Measurements from ENCODE around the gene OS9. TPM values are rescaled to one million over a fixed set of nuclear protein-coding genes. Genes with fewer than 3 reads are reported as not detected.

OS9 gene
- total and polyA plus RNA-seq, 2 of the 4 experiments (the other 2 are of a cell fraction): 159 to 272 TPM

DNA sequence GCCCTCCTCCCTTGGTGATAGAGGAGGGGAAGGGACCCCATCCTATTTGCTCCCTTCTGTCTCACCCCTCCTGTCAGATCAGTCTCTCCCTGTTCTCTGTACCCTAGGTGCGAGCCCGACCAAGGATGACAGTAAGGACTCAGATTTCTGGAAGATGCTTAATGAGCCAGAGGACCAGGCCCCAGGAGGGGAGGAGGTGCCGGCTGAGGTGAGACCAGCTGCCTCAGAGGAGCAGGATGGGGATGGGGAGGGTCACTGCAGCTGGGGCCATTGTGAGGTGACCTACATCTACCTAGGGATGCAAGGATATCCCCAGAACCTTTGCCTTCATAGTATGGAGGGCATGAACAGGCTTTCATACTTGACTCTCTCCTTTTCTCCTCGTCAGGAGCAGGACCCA lies 22.4 kb downstream of the OS9 start:
- no peak overlapping the region for H3K56ac ChIP-seq (ENCODE audit: extremely low read depth, insufficient read depth, low read length)
- no peak overlapping the region for H3K27ac ChIP-seq (ENCODE audit: insufficient read depth, low read length)
- no peak overlapping the region for H3K23ac ChIP-seq (ENCODE audit: low read depth, low read length)
- POLR2A ChIA-PET (ENCODE audit: unreplicated experiment): no interaction called here
- ATAC-seq (ENCODE audit: low read depth) (no peak), DNase-seq (no peak)
- 0 out of 2 replicates have a peak, but pooled peaks cover 3% of the 10 kb centered on the region for H3K9me1 ChIP-seq (ENCODE audit: insufficient read depth, low read length)
- H3K4ac ChIP-seq (ENCODE audit: low read depth, low read length): no peak overlapping the region
- H3K4me2 ChIP-seq (ENCODE audit: low read depth, low read length): no peak overlapping the region
- no peak overlapping the region for H4K8ac ChIP-seq (ENCODE audit: low read depth in 2 of 2, low read length in 2 of 2)
- no CpG with 5 or more reads among the region's 4 CpGs for WGBS, 2 experiments (ENCODE audit: extremely low coverage in 2 of 2, insufficient read length in 1 of 2)
- intact Hi-C loops (cut with micrococcal nuclease) (no loop called here), dilution Hi-C loops (cut with HindIII; ENCODE audit: low sequenced_read_pairs, unreplicated experiment) (no loop called here), in situ Hi-C loops (cut with MboI; ENCODE audit: low sequenced_read_pairs) (no loop called here)
- H3K18ac ChIP-seq (ENCODE audit: low read depth, low read length): no peak overlapping the region
- no peak overlapping the region for H2AFZ ChIP-seq (replicated peaks; ENCODE audit: low read length, poor library complexity)
- no peak overlapping the region for H2BK20ac ChIP-seq (ENCODE audit: low read depth, low read length)
- no peaks in the 10 kb centered on the region for H4K20me1 ChIP-seq (ENCODE audit: insufficient read depth, low read length)
- H3K9me3 ChIP-seq (ENCODE audit: control insufficient read depth, insufficient read depth, low read length): no peaks in the 10 kb centered on the region
- no peak overlapping the region for H3K4me3 ChIP-seq (ENCODE audit: insufficient read depth, low read depth, low read length)
- H3K79me1 ChIP-seq (ENCODE audit: low read depth in 1 of 2, low read length in 2 of 2): no peaks in the 10 kb centered on the region; a peak in 1 of 4 replicates
- H3K27me3 ChIP-seq (ENCODE audit: control insufficient read depth, insufficient read depth, low read length): no peaks in the 10 kb centered on the region
- no peak overlapping the region for H4K5ac ChIP-seq (ENCODE audit: low read depth, low read length)
- no peaks in the 10 kb centered on the region for H3K4me1 ChIP-seq (ENCODE audit: control insufficient read depth, insufficient read depth, low read length)
- H4K91ac ChIP-seq (ENCODE audit: insufficient read depth, low read depth, low read length): no peak overlapping the region
- H3K36me3 ChIP-seq (ENCODE audit: control insufficient read depth, insufficient read depth, low read length): peaks cover 56% of the 10 kb centered on the region
- TF ChIP-seq SMC3 (IDR thresholded peaks at IDR 0.05; ENCODE audit: low read depth, low read length) (no peak), MAFK (IDR thresholded peaks at IDR 0.05; ENCODE audit: low read depth, low read length) (no peak), NFE2L2 (IDR thresholded peaks at IDR 0.05; ENCODE audit: low read depth, low read length) (no peak), RFX5 (IDR thresholded peaks at IDR 0.05; ENCODE audit: low read depth, low read length) (no peak), RCOR1 (IDR thresholded peaks at IDR 0.05; ENCODE audit: insufficient replicate concordance, low read length) (no peak), BHLHE40 (IDR thresholded peaks at IDR 0.05; ENCODE audit: low read depth, low read length) (no peak), CHD1 (IDR thresholded peaks at IDR 0.05; ENCODE audit: low read depth, low read length) (no peak), MXI1 (IDR thresholded peaks at IDR 0.05; ENCODE audit: borderline replicate concordance, low read depth, low read length) (no peak), RAD21 (IDR thresholded peaks at IDR 0.05; ENCODE audit: low read length) (no peak), FOS (IDR thresholded peaks at IDR 0.05; ENCODE audit: low read depth, low read length) (no peak), POLR2A (IDR thresholded peaks at IDR 0.05; ENCODE audit: low read depth, low read length) (no peak), CEBPB (IDR thresholded peaks at IDR 0.05; ENCODE audit: low read depth, low read length) (no peak), MAZ (IDR thresholded peaks at IDR 0.05; ENCODE audit: borderline replicate concordance, low read depth, low read length) (no peak)
- TF ChIP-seq, protein P1, sequence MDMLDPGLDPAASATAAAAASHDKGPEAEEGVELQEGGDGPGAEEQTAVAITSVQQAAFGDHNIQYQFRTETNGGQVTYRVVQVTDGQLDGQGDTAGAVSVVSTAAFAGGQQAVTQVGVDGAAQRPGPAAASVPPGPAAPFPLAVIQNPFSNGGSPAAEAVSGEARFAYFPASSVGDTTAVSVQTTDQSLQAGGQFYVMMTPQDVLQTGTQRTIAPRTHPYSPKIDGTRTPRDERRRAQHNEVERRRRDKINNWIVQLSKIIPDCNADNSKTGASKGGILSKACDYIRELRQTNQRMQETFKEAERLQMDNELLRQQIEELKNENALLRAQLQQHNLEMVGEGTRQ (IDR thresholded peaks at IDR 0.05; ENCODE audit: low read depth, low read length): no peak
- TF ChIP-seq, protein P2, sequence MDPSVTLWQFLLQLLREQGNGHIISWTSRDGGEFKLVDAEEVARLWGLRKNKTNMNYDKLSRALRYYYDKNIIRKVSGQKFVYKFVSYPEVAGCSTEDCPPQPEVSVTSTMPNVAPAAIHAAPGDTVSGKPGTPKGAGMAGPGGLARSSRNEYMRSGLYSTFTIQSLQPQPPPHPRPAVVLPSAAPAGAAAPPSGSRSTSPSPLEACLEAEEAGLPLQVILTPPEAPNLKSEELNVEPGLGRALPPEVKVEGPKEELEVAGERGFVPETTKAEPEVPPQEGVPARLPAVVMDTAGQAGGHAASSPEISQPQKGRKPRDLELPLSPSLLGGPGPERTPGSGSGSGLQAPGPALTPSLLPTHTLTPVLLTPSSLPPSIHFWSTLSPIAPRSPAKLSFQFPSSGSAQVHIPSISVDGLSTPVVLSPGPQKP (IDR thresholded peaks at IDR 0.05; ENCODE audit: borderline replicate concordance, low read depth, low read length): no peak
- TF ChIP-seq, protein P3, sequence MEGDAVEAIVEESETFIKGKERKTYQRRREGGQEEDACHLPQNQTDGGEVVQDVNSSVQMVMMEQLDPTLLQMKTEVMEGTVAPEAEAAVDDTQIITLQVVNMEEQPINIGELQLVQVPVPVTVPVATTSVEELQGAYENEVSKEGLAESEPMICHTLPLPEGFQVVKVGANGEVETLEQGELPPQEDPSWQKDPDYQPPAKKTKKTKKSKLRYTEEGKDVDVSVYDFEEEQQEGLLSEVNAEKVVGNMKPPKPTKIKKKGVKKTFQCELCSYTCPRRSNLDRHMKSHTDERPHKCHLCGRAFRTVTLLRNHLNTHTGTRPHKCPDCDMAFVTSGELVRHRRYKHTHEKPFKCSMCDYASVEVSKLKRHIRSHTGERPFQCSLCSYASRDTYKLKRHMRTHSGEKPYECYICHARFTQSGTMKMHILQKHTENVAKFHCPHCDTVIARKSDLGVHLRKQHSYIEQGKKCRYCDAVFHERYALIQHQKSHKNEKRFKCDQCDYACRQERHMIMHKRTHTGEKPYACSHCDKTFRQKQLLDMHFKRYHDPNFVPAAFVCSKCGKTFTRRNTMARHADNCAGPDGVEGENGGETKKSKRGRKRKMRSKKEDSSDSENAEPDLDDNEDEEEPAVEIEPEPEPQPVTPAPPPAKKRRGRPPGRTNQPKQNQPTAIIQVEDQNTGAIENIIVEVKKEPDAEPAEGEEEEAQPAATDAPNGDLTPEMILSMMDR (conservative IDR thresholded peaks at IDR 0.05; ENCODE audit: low read depth, low read length): no peak
- no peak overlapping the region for H2AK5ac ChIP-seq (ENCODE audit: low read depth, low read length)
- CTCF ChIA-PET: interaction anchor here (0.9 kb wide), 1 partner anchor 9 kb away, joined by 4 read pairs; no protein-coding TSS in a partner anchor
- BruUV-seq (replicated peaks): no TSS peak
- H3K9ac ChIP-seq (ENCODE audit: low read depth, low read length): no peak overlapping the region
- H2BK15ac ChIP-seq (ENCODE audit: low read depth, low read length): no peak overlapping the region
- no peak overlapping the region for H3K14ac ChIP-seq (replicated peaks; ENCODE audit: low read depth, low read length)
- no peak overlapping the region for H2AK9ac ChIP-seq (replicated peaks; ENCODE audit: low read depth, low read length, poor library complexity)
- no peak overlapping the region for H2BK120ac ChIP-seq (ENCODE audit: low read depth, low read length)
- no peak overlapping the region for H2BK5ac ChIP-seq (ENCODE audit: low read depth, low read length, poor library complexity, severe bottlenecking)

All from IMR-90 (cell line).